Activated CD4-positive, alpha-beta T cell treated with anti-CD3 and anti-CD28 coated beads, Interleukin-2, amount 10 ng/mL, durations not matched to agents 24 days and 14 days (primary cell): Measurements from ENCODE around the gene GABBR2. TPM values are rescaled to one million over a fixed set of nuclear protein-coding genes. Genes with fewer than 3 reads are reported as not detected.
"Not testable (repeated sequence)": the region's sequence is repeated elsewhere in the genome, so short reads cannot be mapped to it uniquely, and the experiment has no call there.

Experiments used
- DNase-seq: peaks from one replicate; pipeline ENCODE4 v3.0.0; 2022
- H3K27ac Mint-ChIP-seq: one replicate; pipeline ENCODE4 v1.8.0; 2022; ENCODE audit warnings: mild to moderate bottlenecking, mixed read lengths
- H3K27me3 Mint-ChIP-seq: one replicate; pipeline ENCODE4 v1.8.0; 2022; ENCODE audit warnings: mixed read lengths
- H3K36me3 Mint-ChIP-seq: one replicate; pipeline ENCODE4 v1.8.0; 2022; ENCODE audit warnings: low read depth, mild to moderate bottlenecking, mixed read lengths
- H3K4me1 Mint-ChIP-seq: one replicate; pipeline ENCODE4 v1.8.0; 2021; ENCODE audit warnings: mixed read lengths
- H3K4me3 Mint-ChIP-seq: one replicate; pipeline ENCODE4 v1.8.0; 2022; ENCODE audit warnings: mild to moderate bottlenecking, moderate library complexity, mixed read lengths
- H3K9me3 Mint-ChIP-seq: one replicate; pipeline ENCODE4 v1.8.0; 2021; ENCODE audit warnings: mixed read lengths
- intact Hi-C: fragments of 100-400 bp; cut with micrococcal nuclease; formaldehyde crosslinking; loops from one replicate; pipeline ENCODE4 v1.15.1; 2023
- total RNA-seq: library from RNA; stranded (reverse); gene quantifications from 2 replicates; pipeline ENCODE4 v1.2.3, GENCODE V29; 2022

The GABBR2 gene
- total RNA-seq, 1 donor from 2014 or later, result not detected

- Mint-ChIP-seq H3K27ac (no peak overlapping the region), H3K27me3 (peaks cover 1% of the 10 kb centered on the region), H3K36me3 (no peaks in the 10 kb centered on the region), H3K4me1 (no peaks in the 10 kb centered on the region), H3K9me3 (no peaks in the 10 kb centered on the region), H3K4me3 (no peak overlapping the region)
- DNase-seq, result peak; percentile 33
- intact Hi-C loops, result no loop called here
These were observed 202.2 kb downstream of the GABBR2 start for GRCh38 chr9:98506422-98507054.

- H3K36me3 Mint-ChIP-seq, result no peaks in the 10 kb centered on the region
- DNase-seq, result peak; percentile 23
- H3K27ac Mint-ChIP-seq, result no peak overlapping the region
- no peaks in the 10 kb centered on the region for H3K9me3 Mint-ChIP-seq
- H3K27me3 Mint-ChIP-seq, result no peaks in the 10 kb centered on the region
- no peak overlapping the region for H3K4me3 Mint-ChIP-seq
- no peaks in the 10 kb centered on the region for H3K4me1 Mint-ChIP-seq
- intact Hi-C loops, result no loop called here
These were observed 204.1 kb downstream of the GABBR2 start for GRCh38 chr9:98504298-98505282.

- no peak overlapping the region for H3K27ac Mint-ChIP-seq
- no peaks in the 10 kb centered on the region for H3K4me1 Mint-ChIP-seq
- H3K4me3 Mint-ChIP-seq, result no peak overlapping the region
- H3K9me3 Mint-ChIP-seq, result no peaks in the 10 kb centered on the region
- no peaks in the 10 kb centered on the region for H3K27me3 Mint-ChIP-seq
- no peaks in the 10 kb centered on the region for H3K36me3 Mint-ChIP-seq
- DNase-seq, result peak; percentile 21
- intact Hi-C loops, result no loop called here
These were observed 204.9 kb downstream of the GABBR2 start for GRCh38 chr9:98503867-98504266.

GRCh38 chr9:98502976-98503325 lies 205.8 kb downstream of the GABBR2 start:
- H3K9me3 Mint-ChIP-seq, result no peaks in the 10 kb centered on the region
- no peaks in the 10 kb centered on the region for H3K27me3 Mint-ChIP-seq
- intact Hi-C loops, result no loop called here
- H3K4me1 Mint-ChIP-seq, result no peaks in the 10 kb centered on the region
- peak; percentile 40 for DNase-seq
- H3K36me3 Mint-ChIP-seq, result no peaks in the 10 kb centered on the region
- H3K4me3 Mint-ChIP-seq, result no peak overlapping the region
- H3K27ac Mint-ChIP-seq, result no peak overlapping the region

- Mint-ChIP-seq H3K27me3 (no peaks in the 10 kb centered on the region), H3K4me3 (no peak overlapping the region), H3K9me3 (no peaks in the 10 kb centered on the region), H3K4me1 (no peaks in the 10 kb centered on the region), H3K27ac (no peak overlapping the region), H3K36me3 (no peaks in the 10 kb centered on the region)
- intact Hi-C loops, result no loop called here
- peak; percentile 45 for DNase-seq
These were observed 206.3 kb downstream of the GABBR2 start for GRCh38 chr9:98502311-98502975.

- DNase-seq, result no peak
- H3K9me3 Mint-ChIP-seq, result no peaks in the 10 kb centered on the region
- intact Hi-C loops, result no loop called here
- H3K4me1 Mint-ChIP-seq, result no peaks in the 10 kb centered on the region
- no peaks in the 10 kb centered on the region for H3K27me3 Mint-ChIP-seq
- H3K36me3 Mint-ChIP-seq, result no peaks in the 10 kb centered on the region
- H3K4me3 Mint-ChIP-seq, result no peak overlapping the region
- H3K27ac Mint-ChIP-seq, result no peak overlapping the region
These were observed 206.9 kb downstream of the GABBR2 start for GRCh38 chr9:98501819-98502218.

GRCh38 chr9:98501259-98501658 lies 207.5 kb downstream of the GABBR2 start:
- H3K9me3 Mint-ChIP-seq, DNase-seq, H3K4me1 Mint-ChIP-seq, H3K27me3 Mint-ChIP-seq, H3K4me3 Mint-ChIP-seq, intact Hi-C loops, H3K36me3 Mint-ChIP-seq, H3K27ac Mint-ChIP-seq: not testable (repeated sequence)

- no peak for DNase-seq
- Mint-ChIP-seq H3K9me3 (no peaks in the 10 kb centered on the region), H3K36me3 (no peaks in the 10 kb centered on the region), H3K4me3 (no peak overlapping the region), H3K4me1 (no peaks in the 10 kb centered on the region), H3K27ac (no peak overlapping the region), H3K27me3 (no peaks in the 10 kb centered on the region)
- intact Hi-C loops, result no loop called here
These were observed 208.3 kb downstream of the GABBR2 start for GRCh38 chr9:98500337-98500919.

GRCh38 chr9:98495530-98495929 lies 213.2 kb downstream of the GABBR2 start:
- no peak for DNase-seq
- no peaks in the 10 kb centered on the region for H3K36me3 Mint-ChIP-seq
- no peak overlapping the region for H3K27ac Mint-ChIP-seq
- H3K4me1 Mint-ChIP-seq, result no peaks in the 10 kb centered on the region
- no peak overlapping the region for H3K4me3 Mint-ChIP-seq
- H3K9me3 Mint-ChIP-seq, result no peaks in the 10 kb centered on the region
- H3K27me3 Mint-ChIP-seq, result peaks cover 8% of the 10 kb centered on the region
- intact Hi-C loops, result no loop called here

GRCh38 chr9:98494852-98495251 lies 213.9 kb downstream of the GABBR2 start:
- Mint-ChIP-seq H3K36me3 (no peaks in the 10 kb centered on the region), H3K27me3 (peaks cover 8% of the 10 kb centered on the region), H3K4me3 (no peak overlapping the region), H3K4me1 (no peaks in the 10 kb centered on the region), H3K27ac (no peak overlapping the region), H3K9me3 (no peaks in the 10 kb centered on the region)
- intact Hi-C loops, result no loop called here
- no peak for DNase-seq

- no peak for DNase-seq
- H3K4me1 Mint-ChIP-seq, result no peaks in the 10 kb centered on the region
- peaks cover 8% of the 10 kb centered on the region for H3K27me3 Mint-ChIP-seq
- intact Hi-C loops, result no loop called here
- H3K27ac Mint-ChIP-seq, result no peak overlapping the region
- H3K9me3 Mint-ChIP-seq, result no peaks in the 10 kb centered on the region
- H3K36me3 Mint-ChIP-seq, result no peaks in the 10 kb centered on the region
- H3K4me3 Mint-ChIP-seq, result no peak overlapping the region
These were observed 216.9 kb downstream of the GABBR2 start for GRCh38 chr9:98491828-98492227.

- no peak overlapping the region for H3K27ac Mint-ChIP-seq
These were observed 217.5 kb downstream of the GABBR2 start for GRCh38 chr9:98491231-98491651.

GRCh38 chr9:98488571-98489312 lies 220.0 kb downstream of the GABBR2 start:
- Mint-ChIP-seq H3K27ac (no peak overlapping the region), H3K9me3 (no peaks in the 10 kb centered on the region), H3K27me3 (peaks cover 10% of the 10 kb centered on the region), H3K4me3 (no peak overlapping the region), H3K4me1 (no peaks in the 10 kb centered on the region), H3K36me3 (no peaks in the 10 kb centered on the region)
- no peak for DNase-seq
- intact Hi-C loops, result no loop called here

More at GRCh38 chr9:98491231-98491651, 217.5 kb downstream of the GABBR2 start:
- no peak for DNase-seq
- Mint-ChIP-seq H3K9me3 (no peaks in the 10 kb centered on the region), H3K4me3 (no peak overlapping the region), H3K4me1 (no peaks in the 10 kb centered on the region), H3K27me3 (peaks cover 8% of the 10 kb centered on the region), H3K36me3 (no peaks in the 10 kb centered on the region)
- intact Hi-C loops, result no loop called here
